DMS153 treated with DMSO at 0.1 percent for 48 hours (cell line): ENCODE results near the gene RASGRF1.
A peak's percentile ranks its signal among the peaks of the same experiment; 100 is the strongest.

Source experiments
- DNase-seq: peaks from one replicate; lab custom pipeline; 2025; ENCODE audit not compliant: unreplicated experiment; lab: John Stamatoyannopoulos, UW

RASGRF1 gene

GRCh38 chr15:78988361-78988911 is 102.1 kb downstream of the RASGRF1 start:
- no peak for DNase-seq

DNA sequence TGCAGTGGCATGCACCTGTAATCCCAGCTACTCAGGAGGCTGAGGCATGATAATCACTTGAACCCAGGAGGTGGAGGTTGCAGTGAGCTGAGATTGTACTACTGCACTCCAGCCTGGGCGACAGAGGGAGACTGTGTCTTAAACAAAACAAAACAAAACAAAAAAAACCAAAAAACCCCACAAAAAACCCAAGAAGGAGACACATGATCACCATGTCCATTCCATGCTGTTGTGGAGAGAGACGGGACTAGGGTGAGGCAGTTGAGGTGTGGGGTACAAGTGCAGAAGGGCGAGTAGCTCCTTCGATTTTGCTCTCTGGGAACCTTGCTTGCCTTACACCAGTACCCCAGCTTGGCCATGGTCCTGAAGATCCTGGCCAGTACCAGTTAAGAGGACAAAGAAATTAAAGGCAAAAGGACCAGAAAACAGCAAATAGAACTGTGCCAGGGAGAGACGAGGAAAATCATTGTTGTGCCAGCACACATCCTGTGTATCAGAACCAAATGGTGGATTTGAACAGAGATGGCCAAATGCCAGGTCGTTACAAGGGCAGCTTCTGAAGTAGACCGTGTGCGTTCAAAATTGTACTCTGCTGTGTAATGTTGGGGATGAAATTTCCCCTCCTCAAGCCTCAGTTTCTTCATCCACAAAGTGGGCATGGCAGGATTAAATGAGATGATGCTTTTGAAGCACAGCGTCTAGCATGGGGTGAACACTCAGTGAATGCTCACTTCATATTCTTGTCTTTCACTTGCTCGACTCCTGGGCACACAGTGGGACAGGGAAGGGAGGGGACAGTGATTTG is 102.8 kb downstream of the RASGRF1 start:
- no peak for DNase-seq

GRCh38 chr15:78985859-78986475 is 104.6 kb downstream of the RASGRF1 start:
- DNase-seq = no peak

- DNase-seq = no peak
These were observed 106.5 kb downstream of the RASGRF1 start for GRCh38 chr15:78984041-78984440.

DNA sequence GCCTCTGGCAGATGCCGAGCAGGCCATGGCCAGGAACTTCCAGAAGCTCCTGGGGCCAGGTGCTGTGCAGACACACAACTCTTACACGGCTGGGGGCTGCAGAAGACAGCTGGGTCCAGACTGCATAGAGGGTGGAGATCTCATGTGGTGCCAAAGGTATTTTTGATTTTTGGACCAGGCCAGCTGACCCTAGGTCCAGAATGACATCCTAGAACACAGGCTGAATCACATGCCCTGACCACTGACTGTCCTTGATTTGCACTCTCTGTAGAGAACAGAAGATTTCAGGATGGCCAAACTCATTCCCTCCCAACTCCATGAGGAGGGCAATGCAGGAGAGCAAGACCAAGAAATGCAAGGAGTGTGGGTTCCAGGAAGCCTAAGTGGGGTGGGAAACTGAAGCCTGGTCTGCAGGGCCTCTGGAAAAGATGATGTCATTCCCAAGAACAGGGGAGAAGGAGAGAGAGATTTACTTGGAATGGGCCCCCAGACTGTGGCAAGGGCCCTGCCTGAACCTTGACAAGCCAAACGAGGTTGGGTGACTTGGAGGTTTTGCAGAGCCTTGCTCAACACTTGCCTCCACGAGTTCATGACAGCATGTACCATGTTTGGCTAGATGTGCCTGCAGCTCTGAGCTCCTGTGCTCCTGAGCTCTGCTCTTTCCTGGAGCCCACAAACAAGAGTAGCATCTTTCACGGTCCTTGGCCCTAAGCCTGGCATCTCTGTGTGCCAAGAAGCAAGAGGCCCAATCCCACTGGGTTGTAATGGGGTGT is 107.2 kb downstream of the RASGRF1 start:
- no peak for DNase-seq

DNA sequence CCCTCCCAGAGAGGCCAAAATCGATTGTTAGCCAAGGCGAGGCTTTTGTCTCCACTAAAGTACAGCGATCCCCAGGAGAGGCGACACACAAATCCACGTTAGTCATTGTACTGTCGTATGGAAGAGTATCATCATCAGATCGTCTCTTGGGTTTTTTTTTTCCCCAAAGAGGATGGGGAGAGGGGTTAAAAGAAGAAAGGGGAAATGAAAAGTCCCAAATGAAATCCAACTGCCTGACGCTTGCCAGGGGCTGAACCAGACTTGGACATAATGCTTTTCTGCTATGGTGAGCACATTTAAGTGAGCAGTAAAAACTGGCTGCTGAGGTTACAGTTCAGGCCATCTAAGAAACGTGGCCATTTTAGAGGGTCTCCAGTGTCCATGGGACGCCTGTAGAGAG is 107.8 kb downstream of the RASGRF1 start:
- no peak for DNase-seq

- no peak for DNase-seq
These were observed 108.9 kb downstream of the RASGRF1 start for GRCh38 chr15:78981532-78982313.

DNA sequence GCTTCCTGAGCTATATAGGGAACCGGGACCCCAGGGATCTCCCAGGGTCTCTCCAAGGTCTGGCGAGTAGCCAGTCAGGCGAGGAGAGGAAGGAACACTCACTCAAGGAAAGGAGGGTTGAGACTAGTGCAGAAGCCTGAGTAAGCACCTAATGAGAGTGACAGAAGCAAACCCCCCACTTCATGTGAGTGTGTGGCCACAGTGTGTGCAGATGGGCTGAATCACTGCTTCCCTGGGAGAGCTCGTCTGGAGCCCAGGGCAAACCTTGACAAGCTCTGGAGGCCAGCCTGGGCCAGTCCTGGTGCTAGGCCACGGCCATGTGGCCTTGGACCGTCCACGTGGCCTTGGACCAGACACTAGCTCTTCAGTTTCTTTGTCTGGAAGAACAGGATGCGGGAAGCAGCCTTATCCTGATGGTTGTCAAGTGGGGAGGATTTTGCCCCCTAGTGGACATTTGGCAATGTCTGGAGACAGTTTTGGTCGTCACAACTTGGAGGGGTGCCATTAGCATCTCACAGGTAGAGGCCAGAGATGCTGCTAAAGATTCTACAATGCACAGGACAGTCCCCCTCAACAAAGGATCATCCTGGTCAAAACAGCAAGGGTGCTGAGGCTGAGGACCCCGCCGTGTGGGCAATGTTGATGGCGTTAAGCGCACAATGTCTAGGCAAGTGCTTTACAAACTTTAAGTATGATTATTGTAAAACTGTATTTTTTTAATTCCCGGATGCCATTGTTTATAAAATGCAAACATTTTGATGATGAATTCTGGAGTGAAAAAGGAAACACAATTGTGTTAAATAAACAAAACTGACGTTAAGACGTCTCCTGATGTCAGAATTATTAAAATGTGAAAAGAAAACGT is 110.9 kb downstream of the RASGRF1 start:
- DNase-seq = peak; percentile 14

DNA sequence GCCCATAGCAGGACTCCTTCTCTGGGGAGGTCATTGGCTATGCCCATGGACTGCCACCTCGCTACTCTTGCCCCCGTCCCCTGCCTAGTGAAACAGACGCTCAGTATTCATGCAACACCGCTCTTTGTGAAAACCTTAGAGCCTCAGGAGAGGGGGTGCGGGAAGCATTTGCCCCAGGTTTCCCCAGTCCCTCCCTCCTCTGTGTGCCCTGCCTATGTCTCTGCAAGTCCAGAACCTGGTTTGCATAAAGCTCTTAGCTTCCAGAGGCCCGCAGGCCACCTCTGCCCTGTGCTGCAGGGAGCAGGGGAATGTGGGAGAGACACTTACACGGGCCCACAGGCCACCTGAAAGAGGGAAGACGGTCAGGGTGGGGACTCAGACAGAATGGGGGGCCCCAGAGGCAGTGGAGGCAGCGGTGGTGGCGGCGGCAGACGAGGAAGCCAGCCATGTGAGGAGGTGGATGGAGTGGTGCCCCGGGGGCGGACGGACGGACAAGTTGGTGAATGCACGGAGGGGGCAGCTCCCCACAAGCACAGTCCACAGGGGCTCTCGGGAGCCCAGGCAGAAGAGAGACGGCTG is 111.9 kb downstream of the RASGRF1 start:
- DNase-seq = no peak

DNA sequence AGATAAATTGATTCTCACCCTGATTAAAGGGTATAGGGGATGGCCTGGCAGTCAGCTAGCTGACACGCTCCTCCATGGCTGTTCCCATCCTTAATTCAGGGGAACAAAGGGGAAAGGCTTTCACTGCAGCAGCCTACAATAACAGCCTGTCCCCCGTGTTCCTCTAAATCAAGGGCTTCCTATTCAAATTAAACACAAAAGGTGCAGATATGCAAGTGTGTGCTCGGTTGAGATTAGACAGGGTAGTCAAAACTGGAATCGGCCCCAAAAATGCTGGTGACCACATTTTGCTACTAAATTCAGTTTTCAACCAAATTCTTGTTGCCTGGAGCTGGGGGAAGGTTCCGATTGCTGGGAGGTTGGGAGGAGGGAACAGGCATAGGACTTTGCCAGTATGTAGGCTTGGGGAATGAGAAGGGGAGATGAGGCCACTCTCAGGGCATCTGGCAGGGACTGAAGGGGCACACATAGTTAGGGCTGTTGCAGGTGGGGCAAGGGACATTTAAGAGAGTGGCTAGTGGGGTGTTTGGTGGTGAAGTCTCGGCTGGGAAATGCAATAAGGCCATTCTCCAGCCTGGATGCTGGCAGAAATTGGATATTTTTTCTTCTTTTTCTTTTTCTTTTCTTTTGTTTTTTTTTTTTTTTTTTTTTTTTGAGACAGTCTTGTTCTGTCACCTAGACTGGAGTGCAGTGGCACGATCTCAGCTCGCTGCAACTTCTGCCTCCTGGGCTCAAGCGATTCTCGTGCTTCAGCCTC is 112.8 kb downstream of the RASGRF1 start:
- no peak for DNase-seq

DNA sequence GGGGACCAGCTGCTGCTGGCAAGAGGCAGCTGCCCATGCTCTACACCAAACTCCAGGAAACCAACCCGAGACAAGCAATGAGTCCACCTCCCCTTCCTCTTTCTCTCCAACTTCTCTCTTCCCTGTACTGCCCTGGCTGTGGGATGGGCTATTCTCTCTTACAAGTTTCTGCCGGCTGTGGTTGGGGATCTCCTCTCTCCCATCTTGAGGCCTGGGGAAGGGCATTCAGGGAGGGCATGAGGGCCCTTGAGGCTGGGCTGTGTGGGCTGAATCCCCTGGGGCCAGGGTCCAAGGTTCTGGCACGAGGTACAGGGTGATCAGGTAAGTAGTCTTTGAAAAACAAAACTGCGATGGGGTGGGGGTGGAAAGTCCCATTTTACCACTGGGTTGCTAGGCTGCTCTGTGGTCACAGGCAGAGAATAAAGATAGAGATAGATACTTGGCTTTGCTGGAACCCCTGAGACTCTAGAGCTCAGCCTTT is 113.4 kb downstream of the RASGRF1 start:
- no peak for DNase-seq

DNA sequence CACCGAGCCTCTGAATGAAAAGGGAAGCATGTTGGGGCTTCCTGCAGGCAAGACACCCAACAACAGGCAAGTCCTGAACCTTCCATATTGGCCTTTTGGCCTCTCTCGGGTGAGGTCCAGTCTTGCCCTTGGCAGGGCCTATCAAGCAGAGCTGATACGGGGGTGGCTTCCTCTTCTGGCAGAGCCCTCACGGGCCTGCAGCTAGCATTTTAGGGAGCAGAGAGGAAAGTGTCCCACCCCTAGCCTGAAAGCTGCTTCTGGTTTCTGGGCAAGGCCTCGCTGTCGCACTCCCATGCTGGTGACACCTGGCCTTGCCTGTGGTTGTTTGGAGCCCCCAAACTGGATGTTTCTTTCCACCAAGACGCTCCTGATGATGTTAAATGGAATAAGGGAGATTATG is 113.9 kb downstream of the RASGRF1 start:
- no peak for DNase-seq

GRCh38 chr15:78974272-78974918 is 116.2 kb downstream of the RASGRF1 start:
- no peak for DNase-seq

GRCh38 chr15:78969687-78970349 is 120.8 kb downstream of the RASGRF1 start:
- DNase-seq = no peak

DNA sequence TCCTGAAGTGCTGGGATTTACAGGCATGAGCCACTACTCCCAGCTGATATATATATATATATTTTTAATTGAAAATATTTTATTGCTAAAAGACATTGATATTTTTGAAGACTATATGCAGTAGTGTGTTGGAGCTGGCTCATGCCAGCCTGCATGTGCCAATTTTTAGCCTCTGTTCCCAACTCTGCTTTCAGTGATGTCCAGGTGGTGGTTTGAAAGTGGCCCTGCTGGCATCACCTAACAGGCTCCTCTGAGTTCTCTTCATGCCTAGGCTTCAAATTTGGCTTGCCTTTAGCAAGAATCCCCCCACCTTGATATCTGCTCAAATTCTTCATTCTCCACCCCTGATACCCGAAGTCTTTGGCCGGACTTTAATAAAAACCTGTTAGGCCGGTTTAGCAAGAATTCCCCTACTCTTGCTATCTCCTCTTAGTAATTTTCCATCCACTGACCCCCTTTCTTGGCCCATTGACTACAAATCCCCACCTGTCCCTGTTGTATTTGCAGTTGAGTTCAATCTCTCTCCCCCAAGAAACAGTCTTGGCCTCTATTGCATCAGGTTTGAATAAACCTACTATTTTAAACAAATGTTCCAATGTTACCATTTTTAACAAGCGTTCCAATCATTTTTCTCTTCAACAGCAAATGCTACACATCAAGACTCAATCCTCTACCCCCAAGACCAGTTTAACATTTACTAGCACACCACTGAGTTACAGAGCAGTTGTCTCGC is 121.9 kb downstream of the RASGRF1 start:
- DNase-seq = no peak

DNA sequence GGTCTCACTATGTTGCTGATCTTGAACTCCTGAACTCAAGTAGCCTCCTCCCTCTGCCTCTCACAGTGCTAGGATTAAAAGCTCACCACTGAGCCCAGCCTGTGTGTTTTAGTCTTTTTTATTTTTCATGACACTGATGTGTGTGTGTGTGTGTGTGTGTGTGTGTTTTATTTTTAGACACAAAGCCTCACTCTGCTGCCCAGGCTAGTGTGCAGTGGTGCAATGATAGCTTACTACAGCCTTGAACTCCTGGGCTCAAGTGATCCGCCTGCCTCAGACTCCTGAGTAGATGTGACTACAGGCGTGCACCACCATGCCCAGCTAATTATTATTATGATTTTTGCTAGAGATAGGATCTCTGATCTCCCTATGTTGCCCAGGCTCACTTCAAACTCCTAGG is 122.5 kb downstream of the RASGRF1 start:
- DNase-seq = no peak

- no peak for DNase-seq
These were observed 130.3 kb downstream of the RASGRF1 start for GRCh38 chr15:78960308-78960707.
